ENCODE data around the gene HASPIN. TPM values are rescaled to one million over a fixed set of nuclear protein-coding genes. Genes with fewer than 3 reads are reported as not detected.

Gene HASPIN
- total RNA-seq, 1 donor from 2014 or later: 0.68 TPM

DNA sequence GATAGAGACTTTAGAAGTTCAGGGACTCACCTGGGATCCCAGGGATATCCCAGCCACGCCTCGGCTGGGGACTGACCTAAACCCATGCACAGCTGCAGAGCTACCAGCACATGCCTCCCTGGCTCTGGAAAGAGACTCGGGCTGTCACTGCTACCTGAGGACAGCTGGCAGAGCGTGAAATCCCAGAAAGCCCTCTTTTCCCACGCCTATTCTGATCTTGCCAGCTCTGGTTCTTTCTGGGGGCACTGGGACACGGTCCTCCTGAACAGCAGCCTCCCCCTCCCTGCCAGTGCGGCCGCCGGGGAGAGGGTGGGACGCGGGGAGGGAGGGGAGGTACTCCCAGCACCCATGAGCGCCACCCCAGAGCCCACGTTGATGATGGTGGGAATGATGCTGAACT lies 38.5 kb upstream of the HASPIN start:
- TF ChIP-seq, protein P1, sequence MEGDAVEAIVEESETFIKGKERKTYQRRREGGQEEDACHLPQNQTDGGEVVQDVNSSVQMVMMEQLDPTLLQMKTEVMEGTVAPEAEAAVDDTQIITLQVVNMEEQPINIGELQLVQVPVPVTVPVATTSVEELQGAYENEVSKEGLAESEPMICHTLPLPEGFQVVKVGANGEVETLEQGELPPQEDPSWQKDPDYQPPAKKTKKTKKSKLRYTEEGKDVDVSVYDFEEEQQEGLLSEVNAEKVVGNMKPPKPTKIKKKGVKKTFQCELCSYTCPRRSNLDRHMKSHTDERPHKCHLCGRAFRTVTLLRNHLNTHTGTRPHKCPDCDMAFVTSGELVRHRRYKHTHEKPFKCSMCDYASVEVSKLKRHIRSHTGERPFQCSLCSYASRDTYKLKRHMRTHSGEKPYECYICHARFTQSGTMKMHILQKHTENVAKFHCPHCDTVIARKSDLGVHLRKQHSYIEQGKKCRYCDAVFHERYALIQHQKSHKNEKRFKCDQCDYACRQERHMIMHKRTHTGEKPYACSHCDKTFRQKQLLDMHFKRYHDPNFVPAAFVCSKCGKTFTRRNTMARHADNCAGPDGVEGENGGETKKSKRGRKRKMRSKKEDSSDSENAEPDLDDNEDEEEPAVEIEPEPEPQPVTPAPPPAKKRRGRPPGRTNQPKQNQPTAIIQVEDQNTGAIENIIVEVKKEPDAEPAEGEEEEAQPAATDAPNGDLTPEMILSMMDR (IDR thresholded peaks at IDR 0.05): no peak
- no peak for DNase-seq
- H3K4me1 ChIP-seq: no peaks in the 10 kb centered on the region
- H3K27me3 ChIP-seq (ENCODE audit: low read depth): peaks cover 41% of the 10 kb centered on the region
- intact Hi-C loops (cut with DNase I): no loop called here
- H3K9me3 ChIP-seq: no peaks in the 10 kb centered on the region
- no peak for ATAC-seq
- H3K4me3 ChIP-seq: no peak overlapping the region
- no peaks in the 10 kb centered on the region for H3K36me3 ChIP-seq
- H3K27ac ChIP-seq: no peak overlapping the region

DNA sequence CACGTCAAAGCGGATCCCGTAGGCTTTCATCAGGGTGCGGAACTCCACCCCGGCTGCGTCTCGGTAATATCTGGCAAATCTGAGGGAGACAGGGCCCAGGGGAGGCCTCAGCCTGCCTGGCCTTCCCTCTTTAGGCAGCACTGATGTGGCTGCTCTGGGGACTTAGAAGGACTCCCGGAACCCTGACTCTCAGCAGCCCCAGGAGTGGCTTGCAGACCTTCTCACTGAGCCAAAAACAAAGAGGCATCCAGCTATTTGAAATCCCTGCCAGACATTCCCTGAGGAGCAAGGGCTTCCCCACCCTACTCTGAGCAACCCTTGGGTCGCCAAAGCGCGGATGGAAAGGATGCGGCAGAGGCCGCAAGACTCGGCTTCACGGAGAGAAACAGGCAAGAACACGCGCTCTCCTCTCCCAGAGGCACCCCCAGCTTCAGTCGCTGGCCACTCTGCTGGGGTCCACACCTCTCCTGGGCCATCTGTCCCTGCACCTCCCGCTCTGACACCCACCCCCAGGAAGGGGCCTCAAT lies 35.6 kb upstream of the HASPIN start:
- TF ChIP-seq, protein P1 (IDR thresholded peaks at IDR 0.05): no peak
- Histone ChIP-seq H3K36me3 (no peaks in the 10 kb centered on the region), H3K9me3 (no peaks in the 10 kb centered on the region), H3K27ac (no peak overlapping the region), H3K4me3 (no peak overlapping the region), H3K4me1 (no peaks in the 10 kb centered on the region), H3K27me3 (ENCODE audit: low read depth) (peaks cover 47% of the 10 kb centered on the region)
- ATAC-seq: no peak
- DNase-seq: no peak
- intact Hi-C loops (cut with DNase I): no loop called here

DNA sequence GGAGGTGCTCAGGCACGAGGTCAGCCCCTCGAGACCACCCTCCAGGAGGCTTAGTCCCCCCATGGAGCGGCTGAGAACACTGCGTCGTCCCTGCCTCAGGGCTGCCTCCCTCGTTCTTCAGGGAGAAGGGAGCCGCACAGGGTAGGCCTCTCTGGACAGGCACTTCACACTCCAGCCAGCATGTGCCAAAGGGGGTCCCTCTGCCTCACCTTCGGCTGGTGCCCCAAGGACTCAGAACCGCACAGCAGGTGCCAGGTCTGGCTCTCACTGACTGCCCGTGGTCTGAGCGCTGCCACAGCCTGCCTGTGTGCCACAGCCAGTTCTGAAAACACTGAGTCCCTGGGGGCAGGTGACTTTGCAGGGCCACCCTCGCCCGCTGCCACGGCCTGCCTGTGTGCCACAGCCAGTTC lies 34.8 kb upstream of the HASPIN start:
- DNase-seq: no peak
- peak in 1 of 2 donors; percentile 21 for ATAC-seq
- Histone ChIP-seq H3K9me3 (no peaks in the 10 kb centered on the region), H3K27ac (no peak overlapping the region), H3K4me3 (no peak overlapping the region), H3K27me3 (ENCODE audit: low read depth) (peaks cover 49% of the 10 kb centered on the region), H3K36me3 (no peaks in the 10 kb centered on the region), H3K4me1 (no peaks in the 10 kb centered on the region)
- intact Hi-C loops (cut with DNase I): no loop called here
- TF ChIP-seq, protein P1 (IDR thresholded peaks at IDR 0.05): no peak

DNA sequence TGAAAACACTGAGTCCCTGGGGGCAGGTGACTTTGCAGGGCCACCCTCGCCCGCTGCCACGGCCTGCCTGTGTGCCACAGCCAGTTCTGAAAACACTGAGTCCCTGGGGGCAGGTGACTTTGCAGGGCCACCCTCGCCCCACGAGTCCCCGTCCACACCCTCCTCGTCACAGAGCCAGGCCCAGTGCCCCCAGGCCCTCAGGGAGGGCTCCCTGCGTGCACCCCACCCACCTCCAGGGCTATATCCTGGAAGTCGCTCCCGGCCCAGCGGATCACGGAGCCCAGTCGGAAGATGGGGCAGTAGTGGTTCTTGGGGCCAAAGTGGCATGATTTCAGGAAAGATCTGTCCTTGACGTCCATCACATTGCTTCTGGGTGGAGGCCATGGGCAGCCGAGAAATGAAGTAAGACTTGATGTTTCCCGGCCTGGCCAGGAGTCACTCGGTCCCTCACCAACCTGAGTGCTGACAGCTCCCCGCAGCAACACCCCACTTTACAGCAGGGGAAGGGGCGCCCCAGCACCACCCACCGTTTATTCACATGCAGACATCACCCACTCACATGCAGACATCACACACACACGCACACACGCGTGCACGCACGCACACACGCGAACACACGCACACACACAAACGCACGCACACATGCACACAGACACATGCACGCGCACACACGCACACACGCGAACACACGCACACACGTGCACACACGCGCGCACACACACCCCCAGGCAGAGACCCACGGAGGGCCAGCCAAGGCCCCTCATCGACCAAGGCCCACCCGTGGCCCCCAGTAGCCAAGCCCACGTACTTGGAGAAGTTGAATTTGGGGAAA lies 34.2 kb upstream of the HASPIN start:
- no peak overlapping the region for H3K27ac ChIP-seq
- no peak for DNase-seq
- ATAC-seq: peak in 1 of 2 donors; percentile 39
- H3K4me1 ChIP-seq: no peaks in the 10 kb centered on the region
- H3K27me3 ChIP-seq (ENCODE audit: low read depth): peaks cover 49% of the 10 kb centered on the region
- no peaks in the 10 kb centered on the region for H3K9me3 ChIP-seq
- TF ChIP-seq, protein P1 (IDR thresholded peaks at IDR 0.05): no peak
- no peaks in the 10 kb centered on the region for H3K36me3 ChIP-seq
- no peak overlapping the region for H3K4me3 ChIP-seq
- intact Hi-C loops (cut with DNase I): no loop called here

DNA sequence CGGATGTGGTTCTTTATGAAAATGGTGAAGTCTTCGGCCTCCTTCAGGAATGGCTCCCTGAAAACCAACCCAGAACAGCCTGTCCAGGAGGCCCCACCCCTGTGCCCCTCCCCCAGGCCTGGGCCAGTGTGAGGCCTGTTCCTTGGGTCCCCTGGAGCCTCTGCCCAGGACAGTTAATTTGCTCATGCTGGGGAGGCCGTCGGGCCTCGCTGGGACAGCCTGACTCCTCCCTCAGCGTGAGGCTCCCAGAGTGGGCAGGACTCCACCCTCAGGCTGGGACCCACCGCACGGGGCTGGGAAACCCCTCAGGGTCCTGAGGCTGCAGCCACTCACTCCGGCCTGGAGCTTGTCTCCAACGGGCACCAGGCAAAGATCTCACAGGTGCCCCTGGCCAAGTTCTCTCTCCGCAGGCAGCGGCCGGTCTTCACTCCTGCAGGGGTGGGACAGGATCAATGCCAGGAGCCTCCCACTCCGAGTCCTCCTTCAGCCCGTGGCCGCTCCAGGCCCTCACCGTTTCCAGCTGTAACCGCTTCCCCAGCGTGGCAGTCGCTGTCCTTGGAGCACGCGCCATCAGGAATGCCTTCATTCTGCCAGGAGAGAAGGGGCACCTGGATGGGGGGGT lies 33.5 kb upstream of the HASPIN start:
- Histone ChIP-seq H3K4me1 (peaks cover 1% of the 10 kb centered on the region), H3K9me3 (no peaks in the 10 kb centered on the region), H3K4me3 (no peak overlapping the region), H3K36me3 (no peaks in the 10 kb centered on the region), H3K27ac (no peak overlapping the region), H3K27me3 (ENCODE audit: low read depth) (peaks cover 49% of the 10 kb centered on the region)
- ATAC-seq: peak in 1 of 2 donors; percentile 11
- DNase-seq: peak; percentile 40
- TF ChIP-seq, protein P1 (IDR thresholded peaks at IDR 0.05): no peak
- intact Hi-C loops (cut with DNase I): no loop called here
